B cell (primary cell): ENCODE measurements around the gene TMEM86A. TPM values are rescaled to one million over a fixed set of nuclear protein-coding genes. Genes with fewer than 3 reads are reported as not detected.

Source experiments
- ATAC-seq: fragments of 200-7000 bp; cut with Tn5 transposase; one replicate; pipeline ENCODE4 v1.10.0; 2021; ENCODE audit warnings: low read depth, mild to moderate bottlenecking, moderate number of reproducible peaks, moderate library complexity
- CTCF ChIA-PET: fragments of 350-600 bp; sonication (Branson Sonifier 250); formaldehyde crosslinking; loops from one replicate; lab custom pipeline; 2021; ENCODE audit warnings: antibody characterized with exemption, inconsistent platforms; lab: Charles Lee
- POLR2A ChIA-PET: fragments of 350-600 bp; sonication (Branson Sonifier 250); formaldehyde crosslinking; loops from one replicate; lab custom pipeline; 2021; ENCODE audit warnings: antibody characterized with exemption; lab: Charles Lee
- DNase-seq: peaks from one replicate; pipeline ENCODE4 v3.0.0; 2013
- H2AFZ ChIP-seq: 2 replicates; pipeline ENCODE4 v1.6.1; 2012; ENCODE audit warnings: mild to moderate bottlenecking, low read depth, low read length; ENCODE audit not compliant: insufficient read depth, poor library complexity, severe bottlenecking
- H3K27ac ChIP-seq, 2 donors: 1 replicate in 1 of 2; 2 replicates in 1 of 2; pipeline ENCODE4 v1.5.1; 2012 to 2013; ENCODE audit warnings: low read length in 2 of 2, mild to moderate bottlenecking in 2 of 2, moderate library complexity in 1 of 2
- H3K27me3 ChIP-seq, 4 experiments: fragments of 200-600 bp in 1 of 4; sonication (generic) in 1 of 4; replicated peaks in 1 of 4; 1 replicate in 2 of 4; 2 replicates in 2 of 4; pipeline versions ENCODE4 v1.6.1 to v1.7.0; 2013 to 2016; ENCODE audit warnings: low read length in 3 of 4, mild to moderate bottlenecking in 2 of 4, mixed read lengths in 1 of 4, moderate library complexity in 1 of 4; ENCODE audit not compliant: insufficient read depth in 4 of 4, control insufficient read depth in 3 of 4; ENCODE audit errors: control extremely low read depth in 1 of 4
- H3K36me3 ChIP-seq, 2 experiments: replicated peaks in 1 of 2; 1 replicate in 1 of 2; 2 replicates in 1 of 2; pipeline versions ENCODE4 v1.6.1 to v1.7.1; 2013; ENCODE audit warnings: low read length in 1 of 2; ENCODE audit not compliant: insufficient read depth in 2 of 2, control insufficient read depth in 1 of 2; ENCODE audit errors: control extremely low read depth in 1 of 2, extremely low read depth in 1 of 2
- H3K4me1 ChIP-seq, 2 donors: fragments of 200-600 bp in 1 of 2; sonication (generic) in 1 of 2; 1 replicate in 1 of 2; 2 replicates in 1 of 2; pipeline versions ENCODE4 v1.5.1 to v1.6.1; 2013 to 2017; ENCODE audit warnings: low read length in 2 of 2; ENCODE audit not compliant: control insufficient read depth in 2 of 2, insufficient read depth in 2 of 2
- H3K4me2 ChIP-seq: replicated peaks from 2 replicates; pipeline ENCODE3; 2012; ENCODE audit warnings: mild to moderate bottlenecking, low read depth, low read length; ENCODE audit not compliant: poor library complexity, severe bottlenecking
- H3K4me3 ChIP-seq, 5 experiments: fragments of 200-600 bp in 1 of 5; sonication (generic) in 1 of 5; 1 replicate in 3 of 5; 2 replicates in 2 of 5; pipeline versions ENCODE4 v1.5.1 to v1.7.0; 2011 to 2016; ENCODE audit warnings: low read length in 4 of 5, mild to moderate bottlenecking in 4 of 5, low read depth in 2 of 5, control low read depth in 1 of 5, moderate library complexity in 1 of 5; ENCODE audit not compliant: insufficient read depth in 1 of 5; ENCODE audit errors: control extremely low read depth in 1 of 5, extremely low read depth in 1 of 5
- H3K79me2 ChIP-seq: fragments of 200-600 bp; sonication (generic); one replicate; pipeline ENCODE4 v1.6.0; 2016; ENCODE audit warnings: low read length; ENCODE audit not compliant: control insufficient read depth, insufficient read depth
- H3K9ac ChIP-seq: fragments of 200-600 bp; sonication (generic); 2 replicates; pipeline ENCODE4 v1.6.1; 2017; ENCODE audit warnings: mild to moderate bottlenecking, low read length, moderate library complexity
- H3K9me3 ChIP-seq, 3 donors: one replicate each; pipeline versions ENCODE4 v1.6.1 to v1.7.1; 2013; ENCODE audit warnings: low read length in 2 of 3; ENCODE audit not compliant: control insufficient read depth in 2 of 3, insufficient read depth in 1 of 3; ENCODE audit errors: control extremely low read depth in 1 of 3
- H4K20me1 ChIP-seq: 2 replicates; pipeline ENCODE4 v1.6.0; 2012; ENCODE audit warnings: mild to moderate bottlenecking, low read length; ENCODE audit not compliant: insufficient read depth, control insufficient read depth, poor library complexity, severe bottlenecking
- H3K27ac Mint-ChIP-seq: one replicate; pipeline ENCODE4 v1.8.0; 2021; ENCODE audit warnings: mixed read lengths
- H3K27me3 Mint-ChIP-seq: one replicate; pipeline ENCODE4 v1.8.0; 2021; ENCODE audit warnings: mixed read lengths
- H3K4me1 Mint-ChIP-seq: one replicate; pipeline ENCODE4 v1.8.0; 2021; ENCODE audit warnings: mixed read lengths
- H3K4me3 Mint-ChIP-seq: one replicate; pipeline ENCODE4 v1.8.0; 2021; ENCODE audit warnings: mixed read lengths
- H3K9me3 Mint-ChIP-seq: one replicate; pipeline ENCODE4 v1.8.0; 2022; ENCODE audit warnings: mixed read lengths; ENCODE audit not compliant: insufficient read depth
- EZH2 ChIP-seq: IDR thresholded peaks from 2 replicates; pipeline ENCODE4 v1.6.1; 2012; ENCODE audit warnings: borderline replicate concordance, low read depth, mild to moderate bottlenecking, moderate library complexity, low read length; ENCODE audit not compliant: insufficient read depth, poor library complexity, severe bottlenecking
- WGBS: methylation state at CpG from one replicate; pipeline ENCODE4 v1.1.5; 2013; ENCODE audit warnings: missing lambda C conversion rate; ENCODE audit not compliant: insufficient coverage; 5-methylcytosine and 5-hydroxymethylcytosine counted together
- intact Hi-C: fragments of 100-400 bp; cut with micrococcal nuclease; formaldehyde crosslinking; loops from one replicate; pipeline ENCODE4 v1.10.0; 2022
- polyA plus RNA-seq: library from polyadenylated mRNA; depleted of rRNA; stranded (reverse); fragments of >200 nt; gene quantifications from 2 replicates; pipeline ENCODE4 v1.2.3, GENCODE V29; 2012
- total RNA-seq, 2 donors: library from RNA; stranded (reverse); fragments of 120-200 nt in 1 of 2; gene quantifications; 1 replicate in 1 of 2; 2 replicates in 1 of 2; pipeline versions ENCODE4 v1.2.3 to v1.2.4, GENCODE V29; 2013 to 2022
- TF ChIP-seq, protein P1 (sequence below): fragments of 200-600 bp; IDR thresholded peaks from one replicate; pipeline ENCODE4 v1.8.0; 2022; ENCODE audit warnings: antibody characterized with exemption, mild to moderate bottlenecking

Gene TMEM86A
- total and polyA plus RNA-seq, 2 donors (not counting 1 experiment from before 2014, with no cell fraction given), result 0.40 to 1.1 TPM

DNA sequence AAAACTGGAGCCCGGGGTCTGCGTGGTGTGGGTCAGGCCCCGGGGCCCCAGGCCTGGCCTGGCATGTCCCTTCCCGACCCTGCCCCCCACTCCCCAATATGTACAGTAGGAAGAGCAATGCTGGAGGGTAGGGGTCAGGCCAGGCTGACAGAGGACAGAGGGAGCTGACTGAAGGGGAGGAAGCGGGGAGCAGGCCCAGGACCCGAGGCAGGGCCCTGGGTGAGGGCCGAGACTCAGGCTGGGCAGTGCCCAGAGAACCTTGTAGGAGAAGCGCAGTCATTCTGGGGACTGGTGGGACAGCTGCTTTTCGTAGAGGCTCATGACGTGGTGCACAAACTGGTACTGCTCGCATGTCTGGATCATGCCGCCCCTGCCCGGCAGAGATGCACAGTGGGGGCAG, 30.1 kb downstream of the TMEM86A start:
- peaks cover 15% of the 10 kb centered on the region for H3K4me1 Mint-ChIP-seq
- POLR2A ChIA-PET, result no interaction called here
- DNase-seq, result no peak

DNA sequence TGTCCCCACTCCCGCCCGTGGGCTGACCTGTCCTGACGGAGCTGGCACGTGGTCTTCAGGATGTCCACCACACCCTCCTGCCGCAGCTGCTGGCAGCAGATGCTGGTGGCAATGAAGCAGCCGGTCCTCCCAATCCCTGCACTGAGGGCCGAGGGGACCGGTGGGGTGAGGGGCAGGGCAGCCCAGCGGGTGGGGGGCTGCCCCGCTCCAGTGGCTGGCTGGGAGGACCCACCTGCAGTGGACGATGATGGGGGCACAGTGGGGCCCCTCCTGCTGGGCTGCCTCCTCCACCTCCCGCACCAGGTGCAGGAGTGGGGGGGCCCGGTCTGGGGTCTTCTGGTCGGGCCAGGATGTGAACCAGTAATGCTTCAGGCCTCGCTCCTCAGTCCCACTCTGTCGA, 30.8 kb downstream of the TMEM86A start:
- Mint-ChIP-seq H3K27ac (no peak overlapping the region), H3K27me3 (no peaks in the 10 kb centered on the region), H3K4me3 (no peak overlapping the region), H3K4me1 (peaks cover 15% of the 10 kb centered on the region), H3K9me3 (no peaks in the 10 kb centered on the region)
- Histone ChIP-seq H3K4me2 (no peak overlapping the region), H3K4me3 (no peak overlapping the region), H3K27ac (no peak overlapping the region), H3K36me3 (no peaks in the 10 kb centered on the region), H3K27me3 (peaks cover 0 to 3% (median 0%) of the 10 kb centered on the region in 4 experiments), H3K9ac (no peak overlapping the region), H3K9me3 (no peaks in the 10 kb centered on the region), H4K20me1 (no peaks in the 10 kb centered on the region), H2AFZ (no peak overlapping the region), H3K79me2 (no peaks in the 10 kb centered on the region), H3K4me1 (peaks cover 12 to 17% of the 10 kb centered on the region in 2 donors)
- CTCF ChIA-PET, result interaction anchor here (1.4 to 7.8 kb wide), 4 partner anchors 7 to 613 kb away, joined by 5 to 92 read pairs (median 34); no protein-coding TSS in a partner anchor
- DNase-seq, result no peak
- 97% methylated on average over 16 of the region's 16 CpGs for WGBS
- intact Hi-C loops, result loop anchor here (10.0 kb wide), 1 partner anchor 335 kb away; the partner anchor contains the start of gene LDHA
- TF ChIP-seq, protein P1, sequence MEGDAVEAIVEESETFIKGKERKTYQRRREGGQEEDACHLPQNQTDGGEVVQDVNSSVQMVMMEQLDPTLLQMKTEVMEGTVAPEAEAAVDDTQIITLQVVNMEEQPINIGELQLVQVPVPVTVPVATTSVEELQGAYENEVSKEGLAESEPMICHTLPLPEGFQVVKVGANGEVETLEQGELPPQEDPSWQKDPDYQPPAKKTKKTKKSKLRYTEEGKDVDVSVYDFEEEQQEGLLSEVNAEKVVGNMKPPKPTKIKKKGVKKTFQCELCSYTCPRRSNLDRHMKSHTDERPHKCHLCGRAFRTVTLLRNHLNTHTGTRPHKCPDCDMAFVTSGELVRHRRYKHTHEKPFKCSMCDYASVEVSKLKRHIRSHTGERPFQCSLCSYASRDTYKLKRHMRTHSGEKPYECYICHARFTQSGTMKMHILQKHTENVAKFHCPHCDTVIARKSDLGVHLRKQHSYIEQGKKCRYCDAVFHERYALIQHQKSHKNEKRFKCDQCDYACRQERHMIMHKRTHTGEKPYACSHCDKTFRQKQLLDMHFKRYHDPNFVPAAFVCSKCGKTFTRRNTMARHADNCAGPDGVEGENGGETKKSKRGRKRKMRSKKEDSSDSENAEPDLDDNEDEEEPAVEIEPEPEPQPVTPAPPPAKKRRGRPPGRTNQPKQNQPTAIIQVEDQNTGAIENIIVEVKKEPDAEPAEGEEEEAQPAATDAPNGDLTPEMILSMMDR, result no peak
- no peak for TF ChIP-seq EZH2
- POLR2A ChIA-PET, result no interaction called here
- ATAC-seq, result no peak

More for the DNA sequence above, 30.1 kb downstream of the TMEM86A start:
- Histone ChIP-seq H3K36me3 (no peaks in the 10 kb centered on the region), H3K9me3 (no peaks in the 10 kb centered on the region), H3K4me3 (no peak overlapping the region), H3K79me2 (no peaks in the 10 kb centered on the region), H2AFZ (no peak overlapping the region), H3K27me3 (peaks cover 0 to 3% (median 0%) of the 10 kb centered on the region in 4 experiments), H3K4me2 (no peak overlapping the region), H3K9ac (no peak overlapping the region), H3K4me1 (peaks cover 12 to 17% of the 10 kb centered on the region in 2 donors), H4K20me1 (no peaks in the 10 kb centered on the region), H3K27ac (no peak overlapping the region)
- H3K27ac Mint-ChIP-seq, result no peak overlapping the region
- 92% methylated on average over 8 of the region's 13 CpGs for WGBS
- H3K27me3 Mint-ChIP-seq, result no peaks in the 10 kb centered on the region
- CTCF ChIA-PET, result interaction anchor here (0.7 to 7.8 kb wide), 13 partner anchors 7 to 623 kb away, joined by 3 to 92 read pairs (median 7); partner anchors contain the start of genes SAAL1 and TMEM86A
- intact Hi-C loops, result loop anchor here (10.0 kb wide), 1 partner anchor 334 kb away; the partner anchor contains the start of gene LDHA
- no peak overlapping the region for H3K4me3 Mint-ChIP-seq
- H3K9me3 Mint-ChIP-seq, result no peaks in the 10 kb centered on the region
- no peak for ATAC-seq
- no peak for TF ChIP-seq EZH2
- TF ChIP-seq, protein P1, result no peak
